ENCODE results near the gene CCDC13. TPM values are rescaled to one million over a fixed set of nuclear protein-coding genes. Genes with fewer than 3 reads are reported as not detected.
"Not testable (repeated sequence)": the region's sequence is repeated elsewhere in the genome, so short reads cannot be mapped to it uniquely, and the experiment has no call there.

The CCDC13 gene
- 1.6 TPM for total RNA-seq

DNA sequence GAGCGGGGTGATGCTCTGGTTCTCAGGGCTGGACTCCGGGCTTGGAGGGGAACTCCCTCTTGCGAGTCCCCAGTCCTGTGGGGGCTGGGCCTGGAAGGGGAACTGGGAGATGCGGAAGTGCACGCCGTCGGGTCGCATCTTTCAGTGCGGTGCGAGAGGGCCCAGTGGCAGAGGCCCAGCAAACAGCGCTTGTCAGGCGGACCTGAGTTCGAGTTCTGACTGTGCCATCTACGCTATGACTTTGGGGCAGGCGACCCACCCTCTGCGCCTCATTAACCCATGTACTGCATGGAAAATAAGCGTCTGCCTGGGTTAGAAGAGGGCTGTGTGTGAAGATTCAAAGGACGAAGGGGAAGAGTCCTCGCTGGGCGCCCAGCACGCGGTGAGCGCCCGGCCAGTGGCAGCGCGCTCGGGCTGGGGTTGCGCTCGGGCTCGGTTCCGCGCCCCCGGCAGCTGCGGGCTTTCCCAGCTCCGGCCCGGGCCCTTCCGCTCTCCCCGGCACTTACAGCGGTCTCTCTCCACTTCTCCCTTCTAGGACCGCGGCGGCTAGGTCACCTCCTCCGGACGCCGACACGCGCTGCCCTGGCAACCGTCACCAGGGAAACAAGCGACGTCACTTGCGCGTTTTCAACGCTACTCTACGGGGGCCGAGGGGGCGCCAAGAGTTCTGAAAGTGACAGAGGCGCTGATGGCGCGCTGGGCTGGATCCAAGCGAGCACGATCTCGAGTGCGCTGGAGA lies at the start of gene CCDC13:
Gene CCDC13 (minus strand): TSS at position 584 of the 739 bp plus-strand sequence. CDS start 14,908 bp downstream, outside the sequence.
- ATAC-seq: peak; percentile 94
- peak; percentile 96 for DNase-seq (ENCODE audit: low spot score)

- DNase-seq (ENCODE audit: low spot score) (no peak), ATAC-seq (no peak)
Observed at GRCh38 chr3:42822828-42823227, 49.8 kb upstream of the CCDC13 start.

DNA sequence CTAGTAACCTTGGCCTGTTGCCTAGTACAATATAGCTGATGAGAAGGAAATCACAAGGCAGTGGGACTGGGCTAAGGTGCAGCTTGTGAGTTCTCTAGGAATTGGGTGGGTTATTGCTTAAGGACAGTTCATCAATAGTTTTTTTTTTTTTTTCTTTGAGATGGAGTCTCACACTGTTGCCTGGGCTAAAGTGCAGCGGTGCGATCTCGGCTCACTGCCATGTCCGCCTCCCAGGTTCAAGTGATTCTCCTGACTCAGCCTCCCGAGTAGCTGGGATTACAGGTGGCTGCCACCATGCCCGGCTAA lies 47.6 kb upstream of the CCDC13 start:
- ATAC-seq: no peak
- DNase-seq (ENCODE audit: low spot score): no peak

DNA sequence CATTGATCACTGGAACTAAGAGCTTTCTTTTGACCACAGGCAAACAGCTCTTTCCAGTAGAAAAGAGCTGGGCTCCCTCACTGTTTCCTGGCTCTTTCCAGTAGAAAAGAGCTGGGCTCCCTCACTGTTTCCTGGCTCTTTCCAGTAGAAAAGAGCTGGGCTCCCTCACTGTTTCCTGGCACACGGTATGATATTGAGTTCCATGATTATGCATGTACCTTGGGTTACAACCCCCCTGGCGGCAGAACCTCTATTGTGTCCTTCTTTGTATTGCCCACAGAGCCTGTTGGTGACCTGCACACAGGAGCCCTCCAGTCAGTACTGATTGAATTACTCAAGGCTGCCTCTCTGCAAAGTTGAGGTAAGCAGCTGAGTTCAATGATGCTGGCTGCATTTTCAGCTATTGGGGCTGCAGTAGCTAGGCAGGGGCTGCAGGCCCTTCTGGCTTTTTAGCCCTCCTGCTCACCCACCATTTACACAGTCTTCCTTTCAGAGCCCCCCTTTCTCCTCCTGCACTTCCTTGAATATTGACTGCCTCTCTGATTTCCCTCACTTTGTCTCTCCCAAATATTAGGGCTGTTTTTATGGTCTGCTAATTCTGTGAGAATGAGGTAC lies 46.4 kb upstream of the CCDC13 start:
- ATAC-seq (peak; percentile 67), DNase-seq (ENCODE audit: low spot score) (no peak)

- DNase-seq (ENCODE audit: low spot score) (no peak), ATAC-seq (no peak)
Observed at GRCh38 chr3:42815826-42816225, 42.8 kb upstream of the CCDC13 start.

GRCh38 chr3:42814914-42815507 lies 42.0 kb upstream of the CCDC13 start:
- no peak for ATAC-seq

GRCh38 chr3:42814246-42814645 lies 41.2 kb upstream of the CCDC13 start:
- ATAC-seq (no peak), DNase-seq (ENCODE audit: low spot score) (no peak)

More at GRCh38 chr3:42814914-42815507, 42.0 kb upstream of the CCDC13 start:
- no peak for DNase-seq (ENCODE audit: low spot score)

- ATAC-seq: not testable (repeated sequence)
Observed at GRCh38 chr3:42811118-42811883, 38.2 kb upstream of the CCDC13 start.

GRCh38 chr3:42810706-42811105 lies 37.7 kb upstream of the CCDC13 start:
- DNase-seq (ENCODE audit: low spot score); ATAC-seq: not testable (repeated sequence)

More at GRCh38 chr3:42811118-42811883, 38.2 kb upstream of the CCDC13 start:
- DNase-seq (ENCODE audit: low spot score): not testable (repeated sequence)

- no peak for ATAC-seq
Observed at GRCh38 chr3:42809202-42809601, 36.1 kb upstream of the CCDC13 start, which contains the start of gene ACKR2. Gene ACKR2 (plus strand): TSS chr3:42809445. CDS start chr3:42864503, 55,058 bp downstream.

DNA sequence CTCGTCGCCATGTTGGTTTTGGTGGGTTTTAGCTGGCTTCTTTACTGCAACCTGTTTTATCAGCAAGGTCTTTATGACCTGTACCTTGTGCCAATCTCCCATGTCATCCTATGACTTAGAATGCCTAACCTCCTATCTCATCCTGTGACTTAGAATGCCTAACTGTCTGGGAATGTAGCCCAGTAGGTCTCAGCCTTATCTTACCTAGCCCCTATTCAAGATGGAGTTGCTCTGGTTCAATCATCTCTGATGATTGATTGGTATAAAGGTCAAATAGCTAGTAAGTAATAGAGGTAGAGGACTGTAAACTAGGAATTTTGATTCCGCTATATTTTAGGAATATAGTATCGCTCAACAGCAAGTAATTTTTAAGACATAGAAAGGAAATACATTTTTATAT lies 34.9 kb upstream of the CCDC13 start:
- DNase-seq (ENCODE audit: low spot score) (no peak), ATAC-seq (no peak)

More at GRCh38 chr3:42809202-42809601, 36.1 kb upstream of the CCDC13 start, which contains the start of gene ACKR2:
- DNase-seq (ENCODE audit: low spot score): no peak

DNA sequence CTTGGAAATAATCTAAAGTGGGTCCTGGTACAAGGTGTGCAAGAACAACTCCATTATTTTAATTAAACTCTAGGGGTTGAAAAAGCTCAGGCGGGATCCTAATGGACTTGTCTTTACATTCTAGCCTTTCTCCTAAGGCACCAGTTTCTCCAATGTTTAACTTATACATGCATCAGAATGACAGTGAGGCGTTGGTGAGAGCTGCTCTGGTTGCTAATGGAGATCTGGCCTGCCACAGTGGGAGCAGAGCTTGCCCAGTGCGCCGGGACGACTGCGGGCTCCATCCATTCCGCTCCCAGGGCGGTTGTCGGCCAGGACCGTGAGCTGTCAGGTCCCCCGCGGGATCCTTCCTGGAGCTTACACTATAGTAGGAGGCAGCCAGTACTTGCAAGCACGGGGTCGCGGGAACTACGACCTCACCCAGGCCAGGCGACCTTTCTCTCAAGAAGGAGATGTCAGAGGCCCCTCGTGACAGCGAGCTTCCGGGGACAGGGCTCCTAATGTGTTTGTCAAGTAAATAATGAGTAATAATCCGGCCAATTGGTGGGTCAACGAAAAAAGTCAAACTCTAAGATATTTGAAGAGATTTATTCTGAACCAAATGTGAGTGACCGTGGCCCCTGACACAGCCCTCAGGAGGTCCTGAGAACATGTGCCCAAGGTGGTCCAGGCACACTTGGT lies 32.2 kb upstream of the CCDC13 start:
- DNase-seq (ENCODE audit: low spot score): peak; percentile 82
- peak; percentile 54 for ATAC-seq

DNA sequence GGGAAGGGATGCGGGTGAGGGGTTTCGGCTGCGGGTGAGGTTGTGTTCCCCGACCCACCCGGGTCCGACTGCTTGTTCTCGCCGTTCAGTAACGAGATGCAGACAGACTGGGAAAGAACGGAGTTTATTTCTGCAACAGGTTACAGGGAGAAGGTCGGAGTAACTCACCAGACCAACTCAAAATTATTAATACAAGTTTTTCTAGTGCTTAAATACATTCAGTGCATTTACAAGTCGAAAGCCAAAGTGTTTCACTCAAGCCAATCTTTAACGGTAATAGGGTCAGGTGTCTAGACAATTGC lies 31.7 kb upstream of the CCDC13 start:
- no peak for ATAC-seq
- no peak for DNase-seq (ENCODE audit: low spot score)

DNA sequence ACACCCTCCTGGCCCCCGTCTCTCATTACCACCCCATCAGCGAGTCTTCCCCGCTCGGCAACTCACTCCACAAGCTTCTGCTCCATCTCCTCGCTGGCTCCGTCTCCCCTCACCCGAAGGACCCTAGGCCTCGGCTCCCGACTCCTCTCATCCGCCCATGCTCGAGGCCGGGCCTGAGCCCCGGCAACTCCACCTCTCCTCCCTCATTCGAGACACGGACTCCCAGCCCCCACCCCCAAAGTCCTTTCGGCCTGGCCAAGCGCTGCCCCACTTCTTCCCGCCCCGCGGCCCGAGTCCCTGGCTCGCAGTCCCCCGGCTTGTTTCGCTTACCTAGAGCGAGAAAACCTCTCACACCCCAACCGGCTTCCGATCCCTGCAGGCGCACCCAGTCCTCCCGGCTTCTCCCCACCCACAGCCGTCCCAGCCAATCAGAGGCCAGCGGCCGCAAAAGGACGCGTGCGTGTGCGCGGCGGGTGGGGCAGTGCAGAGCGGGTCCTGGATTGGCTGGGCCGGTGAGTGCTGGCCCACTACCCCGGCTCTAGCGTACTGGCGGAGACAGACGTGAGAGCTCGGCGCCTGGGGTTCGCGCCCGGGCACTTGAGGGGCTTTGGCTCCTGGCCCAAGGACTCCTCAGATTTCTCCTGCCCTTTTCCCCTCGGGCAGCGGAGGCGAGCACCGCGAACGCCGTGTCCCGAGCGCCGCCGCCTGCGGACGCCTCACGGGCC lies 31.2 kb upstream of the CCDC13 start, which contains the start of gene HIGD1A:
Gene HIGD1A (minus strand): TSS at position 385 of the 725 bp plus-strand sequence. CDS start 10,237 bp downstream, outside the sequence.
- ATAC-seq: peak; percentile 91
- DNase-seq (ENCODE audit: low spot score): peak; percentile 98

- DNase-seq (ENCODE audit: low spot score) (peak; percentile 69), ATAC-seq (peak; percentile 57)
Observed at GRCh38 chr3:42803414-42804105, 30.5 kb upstream of the CCDC13 start.

DNA sequence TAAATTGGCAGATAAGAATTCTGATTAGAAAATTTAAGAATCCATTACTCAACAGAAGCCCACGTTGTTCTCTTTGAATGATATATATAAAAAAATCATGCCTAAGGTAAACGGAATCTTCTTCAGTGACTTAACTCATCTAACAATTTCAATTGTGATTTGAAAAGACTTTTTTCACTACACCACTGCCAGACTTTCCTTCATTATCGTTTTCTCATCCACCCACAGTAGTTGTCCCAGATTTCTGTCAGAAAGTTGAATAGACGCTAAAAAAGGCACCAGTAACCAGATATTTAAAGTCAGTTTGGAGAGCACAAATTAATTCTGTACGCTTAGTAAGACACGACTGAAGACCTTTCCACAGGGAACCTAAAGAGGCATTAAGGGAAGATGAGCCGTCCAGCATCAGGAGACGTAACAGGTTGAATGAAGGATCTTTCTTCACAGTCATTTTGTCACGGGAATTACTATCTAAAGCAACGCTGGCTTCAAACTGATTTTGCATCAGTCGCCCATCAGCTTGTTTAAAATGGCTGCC lies 29.9 kb upstream of the CCDC13 start:
- DNase-seq (ENCODE audit: low spot score) (no peak), ATAC-seq (no peak)

GRCh38 chr3:42801784-42802183 lies 28.7 kb upstream of the CCDC13 start:
- ATAC-seq: no peak
- no peak for DNase-seq (ENCODE audit: low spot score)

DNA sequence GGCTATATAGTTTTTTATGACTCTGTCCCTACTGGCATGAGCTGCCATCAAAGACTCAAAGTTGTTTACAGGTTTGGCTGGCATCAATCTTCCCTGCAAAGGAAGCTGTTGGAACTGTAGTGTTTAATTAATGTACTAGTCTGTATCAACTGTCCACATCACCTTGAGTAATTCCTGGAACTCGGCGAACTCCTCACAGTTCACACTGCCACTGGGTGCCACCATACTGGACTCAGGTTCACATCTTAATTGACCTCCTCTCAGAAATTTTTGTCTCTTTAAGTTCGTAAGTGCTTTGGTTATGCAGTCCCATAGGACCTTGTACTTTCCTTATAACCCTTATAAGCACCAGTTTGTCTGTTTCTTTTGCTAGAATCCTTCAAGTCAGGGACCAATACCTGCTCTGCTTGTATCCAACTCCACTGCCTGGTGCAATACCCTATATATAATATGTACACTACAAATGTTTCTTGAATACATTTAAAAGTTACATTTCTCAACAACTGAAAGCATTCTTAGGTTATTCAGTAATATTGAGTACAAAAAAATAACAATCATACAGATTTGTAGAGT lies 28.1 kb upstream of the CCDC13 start:
- DNase-seq (ENCODE audit: low spot score) (no peak), ATAC-seq (no peak)

- ATAC-seq: no peak
Observed at GRCh38 chr3:42800251-42800650, 27.2 kb upstream of the CCDC13 start.

More at GRCh38 chr3:42800251-42800650, 27.2 kb upstream of the CCDC13 start:
- no peak for DNase-seq (ENCODE audit: low spot score)

Measured in left lobe of liver (tissue), 2 donors.